PC-9 (cell line): ENCODE data around the gene SYMPK. TPM values are rescaled to one million over a fixed set of nuclear protein-coding genes. Genes with fewer than 3 reads are reported as not detected.

Source experiments
- BruUV-seq: library from RNA; stranded (reverse); fragments of 400-500 nt; replicated peaks from 2 replicates; lab custom pipeline; 2021; lab: Mats Ljungman, UMichigan
- CTCF ChIA-PET: fragments of 300-600 bp; sonication (Branson Sonifier 250); formaldehyde crosslinking; loops from one replicate; lab custom pipeline; 2022; ENCODE audit warnings: antibody characterized with exemption; lab: Charles Lee
- POLR2A ChIA-PET: fragments of 300-600 bp; sonication (Branson Sonifier 250); formaldehyde crosslinking; loops from one replicate; lab custom pipeline; 2022; ENCODE audit warnings: antibody characterized with exemption; ENCODE audit not compliant: unreplicated experiment; lab: Charles Lee
- DNase-seq, 2 experiments: peaks; one replicate each; pipeline versions ENCODE4 v3.0.0 to v3.0.0-alpha.2; 2015 to 2022; ENCODE audit warnings: mixed read lengths in 1 of 2
- H2AFZ ChIP-seq: fragments of 200-600 bp; sonication (generic); 2 replicates; pipeline ENCODE4 v1.8.1; 2017; ENCODE audit warnings: antibody characterized with exemption
- H3F3A ChIP-seq: fragments of 200-600 bp; sonication (generic); 2 replicates; pipeline ENCODE4 v1.8.1; 2017; ENCODE audit warnings: antibody characterized with exemption, mild to moderate bottlenecking, low read depth; ENCODE audit not compliant: insufficient read depth
- H3K27ac ChIP-seq: fragments of 200-600 bp; sonication (generic); 2 replicates; pipeline ENCODE4 v1.6.1; 2016; ENCODE audit warnings: mixed run types
- H3K27me3 ChIP-seq: fragments of 200-600 bp; sonication (generic); 2 replicates; pipeline ENCODE4 v1.6.1; 2016; ENCODE audit warnings: low read depth, mixed run types; ENCODE audit not compliant: insufficient read depth
- H3K36me3 ChIP-seq: fragments of 200-600 bp; sonication (generic); 2 replicates; pipeline ENCODE4 v1.6.1; 2016; ENCODE audit warnings: low read depth, mixed run types
- H3K4me1 ChIP-seq: fragments of 200-600 bp; sonication (generic); replicated peaks from 2 replicates; pipeline ENCODE4 v1.6.1; 2016; ENCODE audit warnings: mixed run types; ENCODE audit not compliant: insufficient read depth
- H3K4me2 ChIP-seq: fragments of 200-600 bp; sonication (generic); 2 replicates; pipeline ENCODE4 v1.6.1; 2017; ENCODE audit warnings: mixed run types
- H3K4me3 ChIP-seq: fragments of 200-600 bp; sonication (generic); 2 replicates; pipeline ENCODE4 v1.6.1; 2016; ENCODE audit warnings: mixed run types
- H3K79me2 ChIP-seq: fragments of 200-600 bp; sonication (generic); 2 replicates; pipeline ENCODE4 v1.6.1; 2017; ENCODE audit warnings: low read depth, mixed run types
- H3K9me2 ChIP-seq: fragments of 200-600 bp; sonication (generic); 2 replicates; pipeline ENCODE4 v1.8.1; 2017; ENCODE audit warnings: mild to moderate bottlenecking; ENCODE audit not compliant: insufficient read depth
- H3K9me3 ChIP-seq: fragments of 200-600 bp; sonication (generic); 2 replicates; pipeline ENCODE4 v1.8.1; 2016; ENCODE audit warnings: low read depth; ENCODE audit not compliant: insufficient read depth
- H4K20me1 ChIP-seq: fragments of 200-600 bp; sonication (generic); 2 replicates; pipeline ENCODE4 v1.8.1; 2017; ENCODE audit not compliant: insufficient read depth
- CTCF ChIP-seq: fragments of 200-600 bp; sonication (generic); conservative IDR thresholded peaks from 2 replicates; pipeline ENCODE4 v1.6.1; 2017; ENCODE audit warnings: mixed run types, antibody characterized with exemption, mild to moderate bottlenecking, moderate library complexity
- EZH2 ChIP-seq: fragments of 200-600 bp; sonication (generic); IDR thresholded peaks from 2 replicates; pipeline ENCODE4 v1.8.0; 2017; ENCODE audit warnings: antibody characterized with exemption, low read depth
- intact Hi-C: fragments of 100-400 bp; cut with micrococcal nuclease; formaldehyde crosslinking; loops from one replicate; pipeline ENCODE4 v1.10.0; 2022; ENCODE audit not compliant: unreplicated experiment
- total RNA-seq: library from RNA; stranded (reverse); gene quantifications from 2 replicates; pipeline ENCODE4 v1.2.3, GENCODE V29; 2021

Gene SYMPK
- total RNA-seq, 1 experiment from 2014 or later: 85.5 TPM

- ChIA-PET CTCF (no interaction called here), POLR2A (no interaction called here)
- H2AFZ ChIP-seq: no peak overlapping the region
- no peak for TF ChIP-seq EZH2
- TF ChIP-seq CTCF: no peak
- H3K4me3 ChIP-seq: no peak overlapping the region
- H3K4me1 ChIP-seq: peaks cover 12% of the 10 kb centered on the region; the same call in 1 of the 2 replicates
- intact Hi-C loops: no loop called here
- no peaks in the 10 kb centered on the region for H3K9me3 ChIP-seq
- BruUV-seq: no TSS peak
- H4K20me1 ChIP-seq: peaks cover 15% of the 10 kb centered on the region
- 0 out of 2 replicates have a peak, but pooled peaks cover 3% of the 10 kb centered on the region for H3K79me2 ChIP-seq
- peaks cover 29% of the 10 kb centered on the region for H3F3A ChIP-seq
- H3K27ac ChIP-seq: no peak overlapping the region
- no peaks in the 10 kb centered on the region for H3K9me2 ChIP-seq
- H3K36me3 ChIP-seq: no peaks in the 10 kb centered on the region
- H3K4me2 ChIP-seq: peak overlapping the region; percentile 21
- H3K27me3 ChIP-seq: peaks cover 35% of the 10 kb centered on the region
- peak; percentile 58 to 67 for DNase-seq
Observed at GRCh38 chr19:45878043-45878794, 15.3 kb upstream of the SYMPK start.

GRCh38 chr19:45876411-45877197 lies 13.7 kb upstream of the SYMPK start:
- no peaks in the 10 kb centered on the region for H3K79me2 ChIP-seq
- no peaks in the 10 kb centered on the region for H3K9me3 ChIP-seq
- ChIA-PET POLR2A (no interaction called here), CTCF (interaction anchor here (0.6 kb wide), 1 partner anchor 76 kb away, joined by 5 read pairs; no protein-coding TSS in a partner anchor)
- TF ChIP-seq CTCF (no peak), EZH2 (no peak)
- H3K4me2 ChIP-seq: no peak overlapping the region
- no peaks in the 10 kb centered on the region for H3K36me3 ChIP-seq
- no peak overlapping the region for H3K27ac ChIP-seq
- no peak for DNase-seq
- peaks cover 51% of the 10 kb centered on the region for H3K27me3 ChIP-seq
- H2AFZ ChIP-seq: no peak overlapping the region
- H4K20me1 ChIP-seq: no peaks in the 10 kb centered on the region
- no peaks in the 10 kb centered on the region for H3K9me2 ChIP-seq
- peaks cover 17% of the 10 kb centered on the region for H3F3A ChIP-seq
- BruUV-seq: no TSS peak
- intact Hi-C loops: no loop called here
- H3K4me1 ChIP-seq: peaks cover 9% of the 10 kb centered on the region; the same call in 1 of the 2 replicates
- H3K4me3 ChIP-seq: no peak overlapping the region

GRCh38 chr19:45876161-45876410 lies 13.1 kb upstream of the SYMPK start:
- CTCF ChIA-PET: interaction anchor here (0.6 kb wide), 1 partner anchor 75 kb away, joined by 5 read pairs; no protein-coding TSS in a partner anchor
- peaks cover 17% of the 10 kb centered on the region for H3F3A ChIP-seq
- intact Hi-C loops: no loop called here
- POLR2A ChIA-PET: no interaction called here
- peaks cover 56% of the 10 kb centered on the region for H3K27me3 ChIP-seq
- no peak overlapping the region for H2AFZ ChIP-seq
- no peaks in the 10 kb centered on the region for H3K79me2 ChIP-seq
- H4K20me1 ChIP-seq: no peaks in the 10 kb centered on the region
- H3K9me3 ChIP-seq: no peaks in the 10 kb centered on the region
- no peak overlapping the region for H3K27ac ChIP-seq
- no peak overlapping the region for H3K4me3 ChIP-seq
- no peaks in the 10 kb centered on the region for H3K9me2 ChIP-seq
- no peak for DNase-seq
- BruUV-seq: no TSS peak
- no peaks in the 10 kb centered on the region for H3K36me3 ChIP-seq
- TF ChIP-seq EZH2 (no peak), CTCF (no peak)
- no peak overlapping the region for H3K4me2 ChIP-seq
- H3K4me1 ChIP-seq: peaks cover 9% of the 10 kb centered on the region; the same call in 1 of the 2 replicates
